ENCODE data around the gene ARAP2.

The ARAP2 gene

GRCh38 chr4:36180206-36180605 lies 64.1 kb downstream of the ARAP2 start:
- TF ChIP-seq POLR2AphosphoS5 (IDR thresholded peaks at IDR 0.05; ENCODE audit: low read depth, low read length) (no peak), SIN3A (IDR thresholded peaks at IDR 0.05; ENCODE audit: borderline replicate concordance, insufficient read depth, low read length) (no peak), REST (IDR thresholded peaks at IDR 0.05; ENCODE audit: insufficient read depth in 1 of 2, low read depth in 2 of 2, low read length in 2 of 2) (no peak), TAF1 (IDR thresholded peaks at IDR 0.05; ENCODE audit: borderline replicate concordance, insufficient read depth, low read length) (no peak), FOXP2 (optimal IDR thresholded peaks at IDR 0.05; ENCODE audit: borderline replicate concordance, extremely low read depth, extremely low read length, insufficient read depth) (no peak)

DNA sequence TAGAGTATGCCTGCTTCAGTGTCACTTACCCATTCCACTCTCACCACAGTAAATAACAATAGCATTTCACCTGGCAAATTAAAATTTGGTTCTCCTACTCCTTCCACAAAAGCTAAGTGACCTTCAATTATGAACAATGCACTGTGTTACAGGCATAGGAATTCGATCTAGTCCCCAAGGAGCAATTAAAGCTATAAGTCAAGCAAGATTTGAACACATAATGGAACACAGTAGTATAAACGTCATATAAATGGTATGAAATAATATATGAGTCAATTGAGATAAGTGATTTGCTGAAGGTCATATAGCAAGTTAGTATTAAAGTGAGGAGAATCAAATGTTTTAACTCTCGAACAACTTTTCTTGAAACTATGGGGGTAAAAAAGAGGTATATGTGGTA lies 65.8 kb downstream of the ARAP2 start:
- no peak for TF ChIP-seq SIN3A (IDR thresholded peaks at IDR 0.05; ENCODE audit: borderline replicate concordance, insufficient read depth, low read length)
- no peak for TF ChIP-seq REST (IDR thresholded peaks at IDR 0.05; ENCODE audit: insufficient read depth in 1 of 2, low read depth in 2 of 2, low read length in 2 of 2)
- TF ChIP-seq FOXP2 (optimal IDR thresholded peaks at IDR 0.05; ENCODE audit: borderline replicate concordance, extremely low read depth, extremely low read length, insufficient read depth) = no peak
- no peak for TF ChIP-seq TAF1 (IDR thresholded peaks at IDR 0.05; ENCODE audit: borderline replicate concordance, insufficient read depth, low read length)
- TF ChIP-seq POLR2AphosphoS5 (IDR thresholded peaks at IDR 0.05; ENCODE audit: low read depth, low read length) = no peak

- no peak for TF ChIP-seq FOXP2 (optimal IDR thresholded peaks at IDR 0.05; ENCODE audit: borderline replicate concordance, extremely low read depth, extremely low read length, insufficient read depth)
- no peak for TF ChIP-seq TAF1 (IDR thresholded peaks at IDR 0.05; ENCODE audit: borderline replicate concordance, insufficient read depth, low read length)
These were observed 66.4 kb downstream of the ARAP2 start for GRCh38 chr4:36177946-36178345.

GRCh38 chr4:36174570-36174969 lies 69.7 kb downstream of the ARAP2 start:
- TF ChIP-seq FOXP2 (optimal IDR thresholded peaks at IDR 0.05; ENCODE audit: borderline replicate concordance, extremely low read depth, extremely low read length, insufficient read depth) (no peak), POLR2AphosphoS5 (IDR thresholded peaks at IDR 0.05; ENCODE audit: low read depth, low read length) (no peak), SIN3A (IDR thresholded peaks at IDR 0.05; ENCODE audit: borderline replicate concordance, insufficient read depth, low read length) (no peak), REST (IDR thresholded peaks at IDR 0.05; ENCODE audit: insufficient read depth in 1 of 2, low read depth in 2 of 2, low read length in 2 of 2) (no peak), TAF1 (IDR thresholded peaks at IDR 0.05; ENCODE audit: borderline replicate concordance, insufficient read depth, low read length) (no peak)

DNA sequence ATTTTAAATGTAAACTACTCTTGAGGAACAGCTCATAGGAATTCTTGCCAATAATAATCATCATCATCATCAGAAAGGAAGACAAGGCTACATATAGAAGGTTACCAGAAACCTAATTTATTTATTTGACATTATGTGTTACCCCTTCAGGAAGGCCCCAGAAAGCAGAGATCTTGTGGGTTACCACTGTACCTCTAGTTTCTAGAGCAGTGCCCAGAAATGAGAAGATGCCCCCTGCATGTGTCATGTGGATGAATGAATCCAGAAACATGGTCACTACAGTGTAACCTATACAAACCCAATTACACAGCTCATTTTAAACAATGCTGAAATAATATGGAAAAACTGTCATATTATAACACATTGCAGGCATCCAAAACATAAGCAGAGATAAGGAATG lies 70.4 kb downstream of the ARAP2 start:
- TF ChIP-seq TAF1 (IDR thresholded peaks at IDR 0.05; ENCODE audit: borderline replicate concordance, insufficient read depth, low read length) = no peak
- TF ChIP-seq SIN3A (IDR thresholded peaks at IDR 0.05; ENCODE audit: borderline replicate concordance, insufficient read depth, low read length) = no peak
- TF ChIP-seq POLR2AphosphoS5 (IDR thresholded peaks at IDR 0.05; ENCODE audit: low read depth, low read length) = no peak
- TF ChIP-seq FOXP2 (optimal IDR thresholded peaks at IDR 0.05; ENCODE audit: borderline replicate concordance, extremely low read depth, extremely low read length, insufficient read depth) = no peak
- TF ChIP-seq REST (IDR thresholded peaks at IDR 0.05; ENCODE audit: insufficient read depth in 1 of 2, low read depth in 2 of 2, low read length in 2 of 2) = no peak

All from PFSK-1 (cell line).